HG02970 (cell line): ENCODE results near the gene ORM1.
"Not testable (repeated sequence)": the region's sequence is repeated elsewhere in the genome, so short reads cannot be mapped to it uniquely, and the experiment has no call there.

Experiments used
- ATAC-seq: cut with Tn5 transposase; IDR thresholded peaks from one replicate; pipeline ENCODE4 v1.9.1; 2021; ENCODE audit warnings: mild to moderate bottlenecking, moderate library complexity, moderate number of reproducible peaks; ENCODE audit not compliant: unreplicated experiment, low FRiP score

ORM1 gene

GRCh38 chr9:114322831-114323531, at the start of gene ORM1:
ORM1 (plus strand) TSS chr9:114323098; CDS start chr9:114323134, 36 bp downstream.
- not testable (repeated sequence) for ATAC-seq

GRCh38 chr9:114273461-114273881, 49.4 kb upstream of the ORM1 start:
- ATAC-seq, result no peak

DNA sequence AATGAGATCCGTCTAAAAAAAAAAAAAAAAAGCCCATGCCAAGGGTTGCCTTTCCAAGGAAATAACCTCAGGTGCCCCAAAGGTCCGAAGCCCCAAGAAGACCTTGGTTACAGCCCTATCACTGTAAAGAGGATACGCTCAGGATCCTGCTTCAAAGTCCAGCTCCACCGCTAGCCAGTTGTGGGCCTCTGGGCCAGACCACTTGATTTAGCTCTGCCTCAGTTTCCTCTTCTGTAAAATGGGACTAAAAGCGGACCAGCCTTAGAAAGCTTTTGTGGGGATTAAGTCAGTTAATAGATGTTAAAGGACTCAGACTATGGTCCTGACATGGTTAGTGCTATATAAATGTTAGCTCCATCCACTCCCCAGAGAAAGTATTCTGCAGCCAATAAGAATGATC, 48.7 kb upstream of the ORM1 start:
- no peak for ATAC-seq

DNA sequence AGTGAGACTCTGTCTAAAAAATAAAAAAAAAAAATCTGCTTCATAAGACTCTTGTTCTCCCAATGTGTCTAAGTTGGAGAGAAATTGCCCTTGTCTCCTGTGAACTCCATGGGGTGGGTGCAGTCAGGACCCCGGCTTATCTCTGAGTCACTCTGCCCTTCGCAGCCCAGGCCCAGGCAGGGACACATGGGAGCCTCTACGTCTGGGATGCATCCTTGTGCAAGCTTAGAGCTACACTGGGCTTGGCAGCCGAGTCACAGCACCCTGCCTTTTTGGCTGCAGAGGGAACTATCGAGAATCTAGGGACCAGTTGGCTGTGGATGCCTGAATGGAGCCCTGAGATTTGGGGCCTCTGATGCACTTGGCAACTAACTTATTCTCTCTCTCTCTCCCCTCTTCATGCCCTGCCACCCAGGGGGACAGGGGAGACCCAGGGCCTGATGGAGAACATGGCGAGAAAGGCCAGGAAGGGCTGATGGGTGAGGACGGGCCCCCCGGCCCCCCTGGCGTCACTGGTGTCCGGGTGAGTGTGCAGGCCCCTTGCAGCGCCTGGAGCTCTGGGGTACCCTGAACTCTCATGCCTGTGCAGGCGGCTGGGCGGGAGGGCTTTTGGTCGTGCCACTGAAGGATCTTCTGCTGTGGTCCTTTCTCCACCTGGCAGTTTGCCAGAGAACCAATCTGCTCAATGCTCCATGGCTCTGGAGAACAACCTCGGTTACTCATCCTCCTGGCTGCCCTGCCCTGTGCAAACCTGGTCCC, 47.5 kb upstream of the ORM1 start:
- ATAC-seq, result no peak

DNA sequence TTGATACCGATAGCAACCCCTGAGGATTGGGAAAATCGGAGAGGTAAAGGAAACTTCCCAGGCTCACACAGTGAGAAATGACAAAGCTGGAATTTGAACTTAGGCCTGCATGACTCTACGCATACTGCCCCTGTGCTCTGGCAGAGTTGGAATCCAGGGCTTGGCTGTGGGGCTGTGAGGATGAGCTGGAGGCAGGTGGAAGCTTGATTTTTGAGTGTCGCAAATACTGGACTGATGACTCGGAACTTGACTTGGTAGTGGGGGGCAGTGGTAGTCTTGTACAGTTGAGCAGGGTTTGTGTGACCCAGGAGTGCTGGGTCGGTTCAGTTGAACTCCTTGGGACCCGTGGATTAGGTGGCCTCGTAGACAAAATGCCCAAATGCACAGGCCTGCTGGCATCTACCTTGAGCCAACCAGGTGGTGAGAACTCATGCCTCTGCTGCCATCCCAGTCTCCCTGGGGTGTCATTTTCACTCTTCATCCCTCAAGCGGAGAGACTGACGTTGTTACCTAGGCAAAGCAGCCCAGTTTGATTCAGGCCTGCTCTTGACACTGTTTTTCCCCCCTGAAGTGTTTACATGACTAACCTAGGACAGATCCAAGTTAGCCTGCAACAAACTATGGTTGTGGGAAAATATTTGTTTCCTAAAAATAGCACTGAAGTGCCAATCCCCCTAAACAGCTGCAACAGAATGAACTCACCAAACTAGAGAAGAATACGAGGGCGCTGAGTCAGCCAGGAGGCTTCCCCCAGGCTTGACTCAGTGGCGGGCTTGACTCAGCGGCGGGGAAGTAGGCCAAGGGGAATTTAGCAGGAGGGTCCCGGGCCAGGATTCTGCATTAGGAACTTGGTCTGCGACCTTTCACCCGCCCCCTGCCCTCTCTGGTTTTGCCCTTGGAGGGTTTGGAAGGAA, 45.7 kb upstream of the ORM1 start:
- ATAC-seq, result no peak

DNA sequence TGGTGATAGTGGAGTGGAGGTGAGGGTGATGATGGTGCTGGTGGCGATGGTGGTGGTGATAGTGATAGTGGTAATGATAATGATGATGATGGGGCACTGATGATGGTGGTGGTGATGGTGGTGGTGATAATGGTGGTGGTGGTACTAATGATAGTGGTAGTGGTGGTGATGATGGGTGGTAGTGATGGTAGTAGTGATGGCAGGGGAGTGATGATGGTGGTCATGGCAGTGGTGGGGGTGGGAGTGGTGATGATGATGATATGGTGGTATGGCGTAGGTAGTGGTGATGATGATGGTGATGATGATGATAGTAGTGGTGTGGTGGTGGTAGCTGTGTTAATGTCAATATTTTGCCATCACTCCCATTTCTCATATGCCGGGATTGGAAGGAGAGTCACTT, 44.5 kb upstream of the ORM1 start:
- no peak for ATAC-seq

DNA sequence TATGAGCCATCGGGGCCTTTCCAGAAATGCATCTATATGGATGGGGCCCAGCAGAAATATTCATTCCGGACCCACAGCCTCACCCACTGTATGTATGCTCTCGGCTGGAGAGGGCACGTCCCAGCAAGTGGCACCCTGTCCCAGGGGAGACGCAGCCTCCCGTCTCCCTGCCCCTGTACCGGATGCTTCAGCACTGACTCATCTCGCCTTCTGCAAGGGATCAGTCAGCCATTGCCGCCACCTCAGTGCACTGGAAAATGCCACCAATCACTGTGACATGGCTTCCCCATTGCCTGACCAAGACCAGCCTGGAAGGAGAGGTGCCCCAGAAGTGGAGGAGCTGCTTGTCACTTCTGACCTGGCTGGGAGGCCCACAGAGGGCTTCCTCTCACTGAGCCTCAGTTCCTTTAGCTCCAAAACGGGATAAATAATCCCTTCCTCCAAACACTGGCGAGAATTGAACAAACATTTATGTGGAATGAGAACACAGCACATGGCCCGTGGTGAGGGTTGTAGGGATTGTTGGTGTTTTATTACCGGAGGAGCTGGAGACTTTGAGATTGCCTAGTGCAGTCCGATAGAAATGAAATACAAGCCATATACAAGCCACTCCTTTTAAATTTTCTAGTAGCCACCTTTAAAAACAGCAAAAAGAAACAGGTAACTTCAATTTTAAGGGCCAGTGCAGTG, 43.9 kb upstream of the ORM1 start:
- ATAC-seq, result no peak

GRCh38 chr9:114279693-114280092, 43.2 kb upstream of the ORM1 start:
- no peak for ATAC-seq

DNA sequence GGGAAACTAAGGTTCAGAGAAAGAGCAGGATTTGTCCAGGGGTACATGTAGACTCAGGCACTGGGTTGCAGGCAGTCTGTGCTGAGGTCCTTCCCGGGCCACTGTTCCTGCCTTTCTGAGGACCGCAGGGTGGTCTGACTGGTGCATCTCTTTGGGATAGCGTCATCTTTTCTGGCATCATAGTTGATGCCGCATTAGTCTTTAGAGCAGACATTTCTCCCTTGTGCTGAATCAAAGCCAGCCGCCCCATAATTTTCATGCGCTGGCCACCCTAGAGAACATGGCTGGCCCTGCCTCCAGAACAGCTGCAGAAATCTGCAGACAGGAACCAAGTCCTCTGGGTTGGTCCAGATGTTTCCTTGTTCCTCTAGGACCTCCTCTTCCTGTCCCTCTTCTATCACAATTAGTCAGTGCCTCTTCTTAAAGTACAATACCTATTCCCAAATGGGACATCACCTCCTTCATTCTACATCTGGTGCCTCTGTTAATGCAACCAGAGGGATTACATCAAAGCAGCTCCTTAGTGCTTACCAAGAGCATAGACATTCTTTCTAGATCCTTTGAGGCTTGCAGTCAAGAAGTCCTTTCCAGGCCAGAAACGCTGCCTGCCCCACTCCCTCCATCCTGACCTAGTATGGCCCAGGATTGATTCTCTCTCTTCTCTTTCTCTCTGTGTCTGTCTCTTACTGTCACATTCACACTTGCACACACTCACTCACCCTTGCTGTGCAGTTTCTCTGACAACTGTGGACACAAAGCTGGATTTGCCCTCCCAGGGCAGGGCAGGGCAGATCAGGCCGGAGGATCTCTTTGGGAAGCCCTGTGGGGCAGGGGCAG, 42.0 kb upstream of the ORM1 start:
- no peak for ATAC-seq

DNA sequence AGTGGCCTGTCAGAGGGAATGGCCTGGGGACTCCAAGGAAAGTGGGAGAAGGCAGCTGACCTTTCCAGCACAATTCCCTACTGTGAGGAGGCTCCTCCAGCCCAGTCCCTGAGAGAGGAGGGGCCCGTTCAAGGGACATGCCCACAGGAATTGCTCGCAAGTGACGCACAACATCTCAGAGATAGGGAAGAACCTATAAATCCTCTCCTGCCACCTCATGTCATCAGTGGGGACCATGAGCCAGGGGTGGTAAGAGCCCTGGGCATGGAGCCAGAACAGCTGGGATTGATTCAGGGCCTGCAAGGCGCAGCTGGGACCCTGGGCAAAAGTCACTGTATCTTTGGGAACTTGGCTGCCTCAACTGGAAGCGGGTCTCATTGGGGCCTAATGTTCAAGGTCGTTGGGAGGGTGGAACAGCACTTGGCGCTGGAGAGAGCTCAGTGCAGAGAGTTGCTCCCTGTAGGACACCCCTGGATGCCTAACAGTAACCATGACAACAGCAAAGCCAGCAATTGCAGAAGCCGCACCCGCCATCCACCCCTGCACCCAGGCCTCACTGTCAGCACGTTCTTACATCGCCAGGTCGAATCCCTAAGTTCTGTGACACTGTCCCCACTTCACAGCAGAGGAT, 41.3 kb upstream of the ORM1 start:
- no peak for ATAC-seq

DNA sequence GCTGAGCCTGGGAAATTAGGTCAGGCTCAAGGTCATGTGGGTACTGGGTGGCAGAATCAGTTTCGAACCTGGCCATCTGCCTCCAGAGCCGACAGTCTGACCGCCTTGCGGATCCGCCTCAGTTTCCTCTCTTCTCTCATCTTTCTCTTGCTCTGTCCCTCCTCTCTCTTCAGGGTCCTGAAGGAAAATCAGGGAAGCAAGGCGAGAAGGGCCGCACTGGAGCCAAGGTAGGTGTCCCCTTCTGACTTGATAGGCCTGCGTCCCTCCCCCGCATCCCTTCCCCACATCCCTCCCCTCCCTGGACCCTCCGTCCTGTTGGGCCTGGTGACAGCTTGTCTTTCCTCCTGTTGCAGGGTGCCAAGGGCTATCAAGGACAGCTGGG, 40.8 kb upstream of the ORM1 start:
- no peak for ATAC-seq

- ATAC-seq, result no peak
Observed at GRCh38 chr9:114282507-114282906, 40.4 kb upstream of the ORM1 start.

DNA sequence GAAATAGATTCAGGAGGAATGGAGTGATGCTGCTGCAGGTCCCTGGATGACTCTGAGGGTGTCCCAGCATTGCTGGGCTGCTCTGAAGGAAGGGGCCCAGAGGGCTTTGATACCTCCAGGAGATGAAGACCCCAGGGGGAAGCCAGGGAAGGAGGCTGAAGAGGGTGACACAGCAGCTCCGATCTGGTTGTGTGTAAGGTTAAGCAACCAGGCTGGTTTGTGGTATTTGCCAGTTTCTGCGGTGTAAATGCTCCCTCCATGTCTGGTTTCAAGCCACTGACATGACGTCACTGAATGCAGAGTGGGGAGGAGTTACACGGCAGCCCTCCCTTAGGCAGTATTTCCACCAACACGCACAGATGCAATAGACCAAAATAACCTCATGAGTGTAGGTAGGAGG, 40.0 kb upstream of the ORM1 start:
- ATAC-seq, result no peak

DNA sequence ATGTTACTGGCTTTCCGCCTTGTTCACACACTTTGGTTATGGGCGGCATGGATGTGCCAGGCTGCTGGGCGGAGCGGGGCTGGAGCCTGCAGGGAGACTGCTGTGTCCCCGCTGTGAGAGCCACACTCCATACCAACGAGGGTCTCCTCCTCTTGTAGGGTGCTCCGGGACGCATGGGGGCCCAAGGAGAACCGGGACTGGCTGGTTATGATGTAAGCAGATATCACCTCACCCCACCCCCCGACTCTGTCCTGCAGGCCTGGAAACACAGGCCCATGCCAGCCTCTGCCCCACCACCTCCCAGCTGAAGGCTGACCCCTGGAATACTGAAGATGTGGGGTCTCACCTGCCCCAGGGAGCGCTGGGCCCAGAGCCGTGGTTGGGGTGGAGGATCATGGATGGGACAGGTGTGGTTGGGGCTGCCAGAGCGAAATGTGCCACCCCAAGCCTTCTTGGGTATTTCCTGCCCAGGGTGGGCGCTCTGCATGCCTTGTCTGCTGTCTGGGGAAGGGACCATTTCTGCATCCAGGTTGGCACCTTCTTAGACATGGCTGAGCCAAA, 39.3 kb upstream of the ORM1 start:
- ATAC-seq, result no peak

DNA sequence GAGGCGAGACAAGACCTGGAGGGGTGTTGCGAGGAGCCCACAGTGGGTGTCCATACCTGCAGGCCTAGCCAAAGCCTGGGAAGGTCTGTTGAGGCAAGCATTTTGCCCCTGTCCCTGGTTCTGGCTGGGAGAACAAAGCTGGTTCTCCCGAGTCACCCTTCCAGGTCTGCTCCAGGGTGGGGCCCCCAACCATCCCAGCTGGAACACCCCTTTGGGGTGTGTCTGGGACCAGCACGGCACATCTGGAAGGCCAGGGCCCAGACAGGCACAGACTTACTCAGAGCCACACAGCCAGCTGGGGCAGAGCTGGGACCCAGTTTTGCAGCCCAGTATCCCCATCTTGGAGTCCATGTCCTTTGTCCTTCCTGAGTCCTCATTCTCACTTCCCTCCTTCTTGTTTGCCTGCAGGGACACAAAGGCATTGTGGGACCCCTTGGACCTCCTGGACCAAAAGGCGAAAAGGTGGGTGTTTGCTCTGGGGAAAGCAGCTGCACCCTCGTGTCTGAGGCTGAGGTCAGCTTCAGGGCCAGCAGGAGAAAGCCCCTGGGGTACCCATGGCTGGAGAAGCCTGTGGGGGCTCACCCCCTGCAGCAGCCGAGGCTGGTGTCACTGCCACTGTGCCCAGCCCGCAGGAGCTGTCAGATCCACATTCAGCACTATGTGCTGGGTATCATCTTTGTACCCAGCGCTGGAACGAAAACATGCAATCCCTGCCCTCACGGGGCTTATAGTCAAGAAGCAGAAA, 38.4 kb upstream of the ORM1 start:
- no peak for ATAC-seq

DNA sequence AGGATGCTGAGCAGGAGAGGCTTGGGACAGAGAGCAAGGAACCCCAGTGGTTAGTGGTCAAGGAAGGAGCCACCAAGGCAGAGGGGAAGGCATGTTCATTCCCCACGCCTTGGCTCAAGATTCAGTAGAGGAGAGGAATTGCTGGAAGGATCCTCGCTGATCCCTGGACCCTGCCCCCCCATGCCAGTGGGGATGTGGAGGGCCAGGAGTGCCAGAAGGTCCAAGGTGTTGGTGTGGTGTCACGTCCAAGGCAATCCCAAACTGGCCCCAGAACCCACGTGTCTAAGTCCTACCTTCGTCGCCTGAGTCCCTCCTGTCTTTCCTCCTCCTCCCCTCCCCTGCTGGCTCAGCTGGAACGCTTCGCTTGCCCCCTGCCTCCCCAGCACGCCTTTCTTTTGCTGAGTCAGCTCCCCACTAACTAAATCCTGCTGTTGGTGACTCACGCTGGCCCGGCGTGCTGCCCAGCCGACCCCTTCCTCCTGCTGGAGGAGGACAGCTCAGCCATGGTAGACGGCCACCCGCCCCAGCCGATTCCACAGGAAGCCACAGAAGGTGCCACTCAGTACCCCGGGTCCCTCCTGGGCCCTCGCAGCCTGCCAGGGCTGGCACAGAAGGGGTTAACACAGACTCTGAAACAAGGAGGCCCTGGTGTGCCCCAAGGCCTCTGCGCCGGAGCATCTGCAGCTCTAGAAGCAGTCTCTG, 37.6 kb upstream of the ORM1 start:
- no peak for ATAC-seq

DNA sequence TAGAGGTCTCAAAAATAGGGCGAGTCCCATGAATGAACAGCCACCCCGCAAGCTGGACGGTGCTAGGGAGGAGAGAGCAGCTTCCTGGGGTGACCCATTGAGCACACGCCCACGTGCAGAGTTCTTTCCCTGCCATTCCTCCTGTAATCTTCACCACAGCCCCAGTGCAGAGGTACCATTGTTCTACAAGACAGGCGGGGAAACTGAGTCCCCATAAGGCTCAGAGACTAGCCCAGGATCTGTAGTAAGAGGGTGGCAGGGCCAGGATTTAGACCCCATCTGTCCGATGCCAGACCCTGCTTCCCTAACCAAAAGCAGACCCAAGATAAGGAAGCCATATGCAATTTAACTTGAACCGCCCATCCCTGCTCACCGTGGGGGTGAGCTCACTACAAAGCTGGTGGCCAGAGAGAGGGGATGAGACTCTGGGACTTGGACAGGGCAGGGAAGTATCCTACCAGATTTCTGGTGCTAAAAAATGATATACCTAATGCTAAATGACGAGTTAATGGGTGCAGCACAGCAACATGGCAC, 36.7 kb upstream of the ORM1 start:
- ATAC-seq, result no peak
